PC-3 (cell line): ENCODE data around the gene WDR76.

Experiments used
- EZH2phosphoT487 ChIP-seq: fragments of 300-600 bp; sonication (generic); IDR thresholded peaks from 2 replicates; pipeline ENCODE4 v1.6.1; 2018; ENCODE audit warnings: mild to moderate bottlenecking, antibody characterized with exemption, low read length, borderline replicate concordance
- TF ChIP-seq, protein P1 (sequence below): fragments of 300-600 bp; sonication (generic); conservative IDR thresholded peaks from 2 replicates; pipeline ENCODE4 v1.5.1; 2017; ENCODE audit warnings: antibody characterized with exemption, low read depth, mild to moderate bottlenecking, low read length

DNA sequence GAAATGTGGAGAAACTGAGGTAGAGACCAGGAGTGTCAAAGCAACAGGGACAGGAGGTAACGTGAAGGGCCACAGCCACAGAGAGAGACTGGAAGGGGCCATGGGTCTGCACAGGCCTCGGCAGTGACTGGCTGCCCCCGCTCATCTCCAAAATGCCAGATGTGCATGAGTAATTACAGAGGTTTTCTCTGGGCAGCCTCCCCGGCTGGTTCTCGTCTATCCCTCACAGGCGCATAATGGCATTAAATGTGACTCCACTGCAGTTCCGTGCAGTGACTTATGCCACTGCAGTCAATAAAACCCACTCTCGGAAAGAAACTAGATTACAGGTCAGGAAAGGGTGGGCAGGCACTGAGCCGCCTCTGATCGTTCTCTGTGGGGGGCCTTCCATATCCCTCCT, 74.7 kb downstream of the WDR76 start:
- TF ChIP-seq, protein P1, sequence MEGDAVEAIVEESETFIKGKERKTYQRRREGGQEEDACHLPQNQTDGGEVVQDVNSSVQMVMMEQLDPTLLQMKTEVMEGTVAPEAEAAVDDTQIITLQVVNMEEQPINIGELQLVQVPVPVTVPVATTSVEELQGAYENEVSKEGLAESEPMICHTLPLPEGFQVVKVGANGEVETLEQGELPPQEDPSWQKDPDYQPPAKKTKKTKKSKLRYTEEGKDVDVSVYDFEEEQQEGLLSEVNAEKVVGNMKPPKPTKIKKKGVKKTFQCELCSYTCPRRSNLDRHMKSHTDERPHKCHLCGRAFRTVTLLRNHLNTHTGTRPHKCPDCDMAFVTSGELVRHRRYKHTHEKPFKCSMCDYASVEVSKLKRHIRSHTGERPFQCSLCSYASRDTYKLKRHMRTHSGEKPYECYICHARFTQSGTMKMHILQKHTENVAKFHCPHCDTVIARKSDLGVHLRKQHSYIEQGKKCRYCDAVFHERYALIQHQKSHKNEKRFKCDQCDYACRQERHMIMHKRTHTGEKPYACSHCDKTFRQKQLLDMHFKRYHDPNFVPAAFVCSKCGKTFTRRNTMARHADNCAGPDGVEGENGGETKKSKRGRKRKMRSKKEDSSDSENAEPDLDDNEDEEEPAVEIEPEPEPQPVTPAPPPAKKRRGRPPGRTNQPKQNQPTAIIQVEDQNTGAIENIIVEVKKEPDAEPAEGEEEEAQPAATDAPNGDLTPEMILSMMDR = no peak
- TF ChIP-seq EZH2phosphoT487 = no peak
